ENCODE measurements around the gene DDX17.

DNA sequence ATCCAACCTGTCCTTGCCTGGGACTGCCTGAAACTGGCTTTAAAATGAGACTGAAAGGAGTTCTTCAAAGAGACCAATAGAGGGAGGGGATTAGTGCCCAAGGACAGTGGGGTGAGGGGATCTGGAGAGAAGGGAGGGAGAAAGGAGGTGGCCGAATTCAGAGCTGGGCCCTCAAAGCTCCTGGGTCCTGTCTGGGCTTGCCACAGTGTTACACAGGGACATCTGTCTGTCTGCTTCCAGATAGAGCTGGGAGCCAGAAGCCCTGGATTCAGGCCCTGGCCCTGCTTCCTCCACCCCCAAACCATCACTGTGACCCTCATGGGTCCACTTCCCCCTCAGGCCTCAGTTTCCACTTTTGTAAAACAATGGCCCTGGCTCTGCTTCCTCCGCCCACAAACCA is 54.7 kb downstream of the DDX17 start:
- no peak for TF ChIP-seq CHD1 (IDR thresholded peaks at IDR 0.05; ENCODE audit: low read depth, low read length)
- TF ChIP-seq NFYB (IDR thresholded peaks at IDR 0.05; ENCODE audit: insufficient read depth, low read depth, low read length), result no peak
- TF ChIP-seq, protein P1, sequence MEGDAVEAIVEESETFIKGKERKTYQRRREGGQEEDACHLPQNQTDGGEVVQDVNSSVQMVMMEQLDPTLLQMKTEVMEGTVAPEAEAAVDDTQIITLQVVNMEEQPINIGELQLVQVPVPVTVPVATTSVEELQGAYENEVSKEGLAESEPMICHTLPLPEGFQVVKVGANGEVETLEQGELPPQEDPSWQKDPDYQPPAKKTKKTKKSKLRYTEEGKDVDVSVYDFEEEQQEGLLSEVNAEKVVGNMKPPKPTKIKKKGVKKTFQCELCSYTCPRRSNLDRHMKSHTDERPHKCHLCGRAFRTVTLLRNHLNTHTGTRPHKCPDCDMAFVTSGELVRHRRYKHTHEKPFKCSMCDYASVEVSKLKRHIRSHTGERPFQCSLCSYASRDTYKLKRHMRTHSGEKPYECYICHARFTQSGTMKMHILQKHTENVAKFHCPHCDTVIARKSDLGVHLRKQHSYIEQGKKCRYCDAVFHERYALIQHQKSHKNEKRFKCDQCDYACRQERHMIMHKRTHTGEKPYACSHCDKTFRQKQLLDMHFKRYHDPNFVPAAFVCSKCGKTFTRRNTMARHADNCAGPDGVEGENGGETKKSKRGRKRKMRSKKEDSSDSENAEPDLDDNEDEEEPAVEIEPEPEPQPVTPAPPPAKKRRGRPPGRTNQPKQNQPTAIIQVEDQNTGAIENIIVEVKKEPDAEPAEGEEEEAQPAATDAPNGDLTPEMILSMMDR (IDR thresholded peaks at IDR 0.05 in 2 of 3, conservative IDR thresholded peaks at IDR 0.05 in 1 of 3; ENCODE audit: control insufficient read depth in 2 of 3, extremely low read depth in 1 of 3, insufficient read depth in 1 of 3, low read depth in 3 of 3, low read length in 3 of 3), result no peak
- TF ChIP-seq SIN3A (IDR thresholded peaks at IDR 0.05; ENCODE audit: low read depth, low read length), result no peak
- TF ChIP-seq CHD2 (IDR thresholded peaks at IDR 0.05; ENCODE audit: borderline replicate concordance, low read depth, low read length), result no peak
- TF ChIP-seq, protein P2, sequence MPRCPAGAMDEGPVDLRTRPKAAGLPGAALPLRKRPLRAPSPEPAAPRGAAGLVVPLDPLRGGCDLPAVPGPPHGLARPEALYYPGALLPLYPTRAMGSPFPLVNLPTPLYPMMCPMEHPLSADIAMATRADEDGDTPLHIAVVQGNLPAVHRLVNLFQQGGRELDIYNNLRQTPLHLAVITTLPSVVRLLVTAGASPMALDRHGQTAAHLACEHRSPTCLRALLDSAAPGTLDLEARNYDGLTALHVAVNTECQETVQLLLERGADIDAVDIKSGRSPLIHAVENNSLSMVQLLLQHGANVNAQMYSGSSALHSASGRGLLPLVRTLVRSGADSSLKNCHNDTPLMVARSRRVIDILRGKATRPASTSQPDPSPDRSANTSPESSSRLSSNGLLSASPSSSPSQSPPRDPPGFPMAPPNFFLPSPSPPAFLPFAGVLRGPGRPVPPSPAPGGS (IDR thresholded peaks at IDR 0.05; ENCODE audit: borderline replicate concordance, insufficient read depth, low read depth, low read length, poor library complexity, severe bottlenecking), result no peak
- TF ChIP-seq, protein P3, sequence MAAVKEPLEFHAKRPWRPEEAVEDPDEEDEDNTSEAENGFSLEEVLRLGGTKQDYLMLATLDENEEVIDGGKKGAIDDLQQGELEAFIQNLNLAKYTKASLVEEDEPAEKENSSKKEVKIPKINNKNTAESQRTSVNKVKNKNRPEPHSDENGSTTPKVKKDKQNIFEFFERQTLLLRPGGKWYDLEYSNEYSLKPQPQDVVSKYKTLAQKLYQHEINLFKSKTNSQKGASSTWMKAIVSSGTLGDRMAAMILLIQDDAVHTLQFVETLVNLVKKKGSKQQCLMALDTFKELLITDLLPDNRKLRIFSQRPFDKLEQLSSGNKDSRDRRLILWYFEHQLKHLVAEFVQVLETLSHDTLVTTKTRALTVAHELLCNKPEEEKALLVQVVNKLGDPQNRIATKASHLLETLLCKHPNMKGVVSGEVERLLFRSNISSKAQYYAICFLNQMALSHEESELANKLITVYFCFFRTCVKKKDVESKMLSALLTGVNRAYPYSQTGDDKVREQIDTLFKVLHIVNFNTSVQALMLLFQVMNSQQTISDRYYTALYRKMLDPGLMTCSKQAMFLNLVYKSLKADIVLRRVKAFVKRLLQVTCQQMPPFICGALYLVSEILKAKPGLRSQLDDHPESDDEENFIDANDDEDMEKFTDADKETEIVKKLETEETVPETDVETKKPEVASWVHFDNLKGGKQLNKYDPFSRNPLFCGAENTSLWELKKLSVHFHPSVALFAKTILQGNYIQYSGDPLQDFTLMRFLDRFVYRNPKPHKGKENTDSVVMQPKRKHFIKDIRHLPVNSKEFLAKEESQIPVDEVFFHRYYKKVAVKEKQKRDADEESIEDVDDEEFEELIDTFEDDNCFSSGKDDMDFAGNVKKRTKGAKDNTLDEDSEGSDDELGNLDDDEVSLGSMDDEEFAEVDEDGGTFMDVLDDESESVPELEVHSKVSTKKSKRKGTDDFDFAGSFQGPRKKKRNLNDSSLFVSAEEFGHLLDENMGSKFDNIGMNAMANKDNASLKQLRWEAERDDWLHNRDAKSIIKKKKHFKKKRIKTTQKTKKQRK (IDR thresholded peaks at IDR 0.05; ENCODE audit: low read depth, low read length), result no peak
- TF ChIP-seq HDAC2 (IDR thresholded peaks at IDR 0.05), result no peak
- TF ChIP-seq SP1 (IDR thresholded peaks at IDR 0.05; ENCODE audit: low read depth, low read length), result no peak
- TF ChIP-seq RCOR1 (conservative IDR thresholded peaks at IDR 0.05; ENCODE audit: low read depth, low read length), result no peak
- no peak for TF ChIP-seq EP300 (IDR thresholded peaks at IDR 0.05; ENCODE audit: borderline replicate concordance in 1 of 2, control insufficient read depth in 1 of 2, low read depth in 2 of 2, low read length in 2 of 2)
- TF ChIP-seq EZH2 (IDR thresholded peaks at IDR 0.05; ENCODE audit: borderline replicate concordance, control insufficient read depth, low read depth, low read length), result no peak
- no peak for TF ChIP-seq NR2C2 (IDR thresholded peaks at IDR 0.05; ENCODE audit: borderline replicate concordance, control insufficient read depth, insufficient read length, low read depth)
- no peak for TF ChIP-seq EGR1 (IDR thresholded peaks at IDR 0.05; ENCODE audit: borderline replicate concordance in 1 of 2, low read depth in 2 of 2, low read length in 2 of 2)
